ENCODE data around the gene SV2B. TPM values are rescaled to one million over a fixed set of nuclear protein-coding genes. Genes with fewer than 3 reads are reported as not detected.

Gene SV2B
- total and polyA plus RNA-seq, 2 donors (not counting 1 experiment from before 2014, with no cell fraction given): under 0.01 TPM; not detected in 1

DNA sequence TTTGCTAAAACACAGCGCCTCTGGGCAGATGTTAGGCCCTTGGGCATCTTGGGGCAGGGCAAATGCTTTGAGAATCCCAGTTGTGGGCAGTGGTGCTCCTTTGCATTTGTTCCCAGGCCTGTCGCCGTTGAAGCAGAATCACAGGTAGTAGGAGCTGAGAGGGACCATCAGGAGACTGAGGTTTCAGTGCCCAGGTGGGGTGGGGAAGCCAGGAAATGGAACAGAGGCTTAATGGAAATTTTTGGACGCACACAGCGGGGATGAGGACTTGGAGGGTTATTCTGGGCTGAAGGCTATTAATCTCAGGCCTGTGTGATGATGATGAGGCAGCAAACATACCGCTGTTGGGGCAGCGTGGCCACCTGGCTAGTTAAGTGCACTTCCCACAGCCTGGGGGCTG lies 99.5 kb downstream of the SV2B start:
- H3K4me3 ChIP-seq (replicated peaks in 1 of 4; ENCODE audit: control extremely low read depth in 1 of 4, insufficient read depth in 1 of 4, low read depth in 3 of 4, low read length in 4 of 4): no peak overlapping the region
- no peak overlapping the region for H3K4me2 ChIP-seq (ENCODE audit: extremely low read depth, insufficient read depth, low read length)
- H3K9ac ChIP-seq (ENCODE audit: insufficient read depth, low read length): no peak overlapping the region
- H3K27me3 ChIP-seq (ENCODE audit: control insufficient read depth, insufficient read depth, low read length): no peaks in the 10 kb centered on the region
- no peaks in the 10 kb centered on the region for H3K4me1 ChIP-seq (ENCODE audit: control insufficient read depth, extremely low read depth, insufficient read depth, low read length)
- H3K27ac ChIP-seq (ENCODE audit: insufficient read depth, low read length): no peak overlapping the region
- no peaks in the 10 kb centered on the region for H3K9me3 ChIP-seq (ENCODE audit: control insufficient read depth, insufficient read depth, low read depth, low read length)
- H3K36me3 ChIP-seq (ENCODE audit: control insufficient read depth, insufficient read depth, low read length): no peaks in the 10 kb centered on the region
- H4K20me1 ChIP-seq (ENCODE audit: control insufficient read depth, extremely low read depth, insufficient read depth, low read length): no peaks in the 10 kb centered on the region
- H3K79me2 ChIP-seq (ENCODE audit: control insufficient read depth, insufficient read depth, low read length): no peaks in the 10 kb centered on the region
- DNase-seq (ENCODE audit: low read depth in 2 of 2): no peak
- TF ChIP-seq, protein P1, sequence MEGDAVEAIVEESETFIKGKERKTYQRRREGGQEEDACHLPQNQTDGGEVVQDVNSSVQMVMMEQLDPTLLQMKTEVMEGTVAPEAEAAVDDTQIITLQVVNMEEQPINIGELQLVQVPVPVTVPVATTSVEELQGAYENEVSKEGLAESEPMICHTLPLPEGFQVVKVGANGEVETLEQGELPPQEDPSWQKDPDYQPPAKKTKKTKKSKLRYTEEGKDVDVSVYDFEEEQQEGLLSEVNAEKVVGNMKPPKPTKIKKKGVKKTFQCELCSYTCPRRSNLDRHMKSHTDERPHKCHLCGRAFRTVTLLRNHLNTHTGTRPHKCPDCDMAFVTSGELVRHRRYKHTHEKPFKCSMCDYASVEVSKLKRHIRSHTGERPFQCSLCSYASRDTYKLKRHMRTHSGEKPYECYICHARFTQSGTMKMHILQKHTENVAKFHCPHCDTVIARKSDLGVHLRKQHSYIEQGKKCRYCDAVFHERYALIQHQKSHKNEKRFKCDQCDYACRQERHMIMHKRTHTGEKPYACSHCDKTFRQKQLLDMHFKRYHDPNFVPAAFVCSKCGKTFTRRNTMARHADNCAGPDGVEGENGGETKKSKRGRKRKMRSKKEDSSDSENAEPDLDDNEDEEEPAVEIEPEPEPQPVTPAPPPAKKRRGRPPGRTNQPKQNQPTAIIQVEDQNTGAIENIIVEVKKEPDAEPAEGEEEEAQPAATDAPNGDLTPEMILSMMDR (conservative IDR thresholded peaks at IDR 0.05 in 1 of 2, IDR thresholded peaks at IDR 0.05 in 1 of 2; ENCODE audit: low read depth in 1 of 2, low read length in 2 of 2): no peak
- TF ChIP-seq EZH2 (IDR thresholded peaks at IDR 0.05; ENCODE audit: low read length, missing control alignments): no peak
- no peak overlapping the region for H2AFZ ChIP-seq (ENCODE audit: low read length)

DNA sequence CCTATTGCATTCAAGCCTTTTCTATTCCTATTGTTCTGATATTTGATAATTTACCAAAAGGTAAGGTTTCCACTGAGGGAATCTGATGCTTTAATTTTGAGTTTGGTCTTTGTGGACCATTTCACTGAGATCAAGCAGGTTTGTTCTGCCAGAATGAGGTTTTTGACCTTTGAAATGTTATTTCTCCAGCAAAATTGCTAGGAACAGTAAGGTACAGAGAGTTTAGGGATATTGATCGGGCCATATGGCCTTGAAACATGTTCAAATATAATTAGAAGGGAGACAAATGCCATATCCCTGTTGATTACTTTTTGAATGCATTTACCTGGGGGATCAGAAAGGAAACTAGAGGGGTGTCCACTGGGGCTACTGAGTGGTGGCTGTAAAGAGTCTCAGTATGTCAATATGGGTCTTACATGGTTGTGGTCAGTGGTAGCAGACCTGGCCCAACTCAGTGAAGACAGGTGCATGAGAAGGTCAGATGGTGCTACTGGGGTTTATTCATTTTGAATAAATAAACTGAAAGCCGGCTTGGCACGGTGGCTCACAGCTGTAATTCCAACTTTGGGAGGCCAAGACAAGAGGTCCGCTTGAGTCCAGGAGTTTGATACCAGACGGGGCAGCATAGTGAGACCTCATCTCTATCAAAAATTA lies 100.2 kb downstream of the SV2B start:
- no peak for DNase-seq (ENCODE audit: low read depth in 2 of 2)
- no peak for TF ChIP-seq EZH2 (IDR thresholded peaks at IDR 0.05; ENCODE audit: low read length, missing control alignments)
- TF ChIP-seq, protein P1 (conservative IDR thresholded peaks at IDR 0.05 in 1 of 2, IDR thresholded peaks at IDR 0.05 in 1 of 2; ENCODE audit: low read depth in 1 of 2, low read length in 2 of 2): no peak
- Histone ChIP-seq H3K27ac (ENCODE audit: insufficient read depth, low read length) (no peak overlapping the region), H3K9me3 (ENCODE audit: control insufficient read depth, insufficient read depth, low read depth, low read length) (no peaks in the 10 kb centered on the region), H3K36me3 (ENCODE audit: control insufficient read depth, insufficient read depth, low read length) (no peaks in the 10 kb centered on the region), H3K79me2 (ENCODE audit: control insufficient read depth, insufficient read depth, low read length) (no peaks in the 10 kb centered on the region), H3K4me3 (replicated peaks in 1 of 4; ENCODE audit: control extremely low read depth in 1 of 4, insufficient read depth in 1 of 4, low read depth in 3 of 4, low read length in 4 of 4) (no peak overlapping the region), H3K4me2 (ENCODE audit: extremely low read depth, insufficient read depth, low read length) (no peak overlapping the region), H2AFZ (ENCODE audit: low read length) (no peak overlapping the region), H3K4me1 (ENCODE audit: control insufficient read depth, extremely low read depth, insufficient read depth, low read length) (no peaks in the 10 kb centered on the region), H3K9ac (ENCODE audit: insufficient read depth, low read length) (no peak overlapping the region), H3K27me3 (ENCODE audit: control insufficient read depth, insufficient read depth, low read length) (no peaks in the 10 kb centered on the region), H4K20me1 (ENCODE audit: control insufficient read depth, extremely low read depth, insufficient read depth, low read length) (no peaks in the 10 kb centered on the region)

DNA sequence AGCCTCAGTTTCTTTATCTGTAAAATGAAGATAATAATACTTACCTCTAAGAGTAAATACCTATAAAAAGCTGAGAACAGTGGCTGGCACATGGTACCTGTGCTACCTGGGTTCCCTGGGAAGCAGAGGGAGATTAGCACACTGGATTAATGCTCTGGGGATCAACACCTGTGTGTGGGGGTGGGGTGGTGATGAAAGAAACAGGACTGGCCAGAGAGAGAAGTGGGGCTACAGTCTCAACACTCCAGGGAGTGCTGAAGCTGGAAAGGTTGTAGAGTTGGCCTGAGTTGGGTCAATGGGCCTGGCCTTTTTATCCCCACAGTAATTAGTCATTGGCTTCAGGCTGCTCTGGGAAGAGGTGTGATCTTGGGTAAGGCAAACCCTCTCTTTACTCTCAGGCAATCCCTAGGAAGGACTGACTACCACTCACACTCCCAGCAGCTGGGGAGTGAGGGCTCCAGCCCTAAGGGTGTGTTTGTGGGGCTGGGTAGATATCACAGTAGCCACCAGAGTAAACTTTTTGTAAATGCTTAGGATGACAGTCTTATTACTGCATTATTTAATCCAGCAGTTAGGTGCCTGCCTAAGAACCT lies 102.5 kb downstream of the SV2B start:
- Histone ChIP-seq H3K4me2 (ENCODE audit: extremely low read depth, insufficient read depth, low read length) (no peak overlapping the region), H3K9ac (ENCODE audit: insufficient read depth, low read length) (no peak overlapping the region), H4K20me1 (ENCODE audit: control insufficient read depth, extremely low read depth, insufficient read depth, low read length) (no peaks in the 10 kb centered on the region), H2AFZ (ENCODE audit: low read length) (no peak overlapping the region), H3K4me3 (replicated peaks in 1 of 4; ENCODE audit: control extremely low read depth in 1 of 4, insufficient read depth in 1 of 4, low read depth in 3 of 4, low read length in 4 of 4) (no peak overlapping the region), H3K9me3 (ENCODE audit: control insufficient read depth, insufficient read depth, low read depth, low read length) (no peaks in the 10 kb centered on the region), H3K27me3 (ENCODE audit: control insufficient read depth, insufficient read depth, low read length) (no peaks in the 10 kb centered on the region), H3K36me3 (ENCODE audit: control insufficient read depth, insufficient read depth, low read length) (no peaks in the 10 kb centered on the region), H3K27ac (ENCODE audit: insufficient read depth, low read length) (no peak overlapping the region), H3K79me2 (ENCODE audit: control insufficient read depth, insufficient read depth, low read length) (no peaks in the 10 kb centered on the region), H3K4me1 (ENCODE audit: control insufficient read depth, extremely low read depth, insufficient read depth, low read length) (no peaks in the 10 kb centered on the region)
- no peak for TF ChIP-seq EZH2 (IDR thresholded peaks at IDR 0.05; ENCODE audit: low read length, missing control alignments)
- TF ChIP-seq, protein P1 (conservative IDR thresholded peaks at IDR 0.05 in 1 of 2, IDR thresholded peaks at IDR 0.05 in 1 of 2; ENCODE audit: low read depth in 1 of 2, low read length in 2 of 2): no peak
- no peak for DNase-seq (ENCODE audit: low read depth in 2 of 2)
